Activated T-helper 1 cell treated with anti-CD3 and anti-CD28 coated beads, Interleukin-2, amount 50 U/mL, for 16 hours (primary cell): ENCODE measurements around the gene SCRN2.
A peak's percentile ranks its signal among the peaks of the same experiment; 100 is the strongest.

Experiments
- DNase-seq, 2 donors: peaks; one replicate each; pipeline ENCODE4 v3.0.0-alpha.2; 2020; ENCODE audit warnings: low read depth in 1 of 2, low spot score in 1 of 2

SCRN2 gene

DNA sequence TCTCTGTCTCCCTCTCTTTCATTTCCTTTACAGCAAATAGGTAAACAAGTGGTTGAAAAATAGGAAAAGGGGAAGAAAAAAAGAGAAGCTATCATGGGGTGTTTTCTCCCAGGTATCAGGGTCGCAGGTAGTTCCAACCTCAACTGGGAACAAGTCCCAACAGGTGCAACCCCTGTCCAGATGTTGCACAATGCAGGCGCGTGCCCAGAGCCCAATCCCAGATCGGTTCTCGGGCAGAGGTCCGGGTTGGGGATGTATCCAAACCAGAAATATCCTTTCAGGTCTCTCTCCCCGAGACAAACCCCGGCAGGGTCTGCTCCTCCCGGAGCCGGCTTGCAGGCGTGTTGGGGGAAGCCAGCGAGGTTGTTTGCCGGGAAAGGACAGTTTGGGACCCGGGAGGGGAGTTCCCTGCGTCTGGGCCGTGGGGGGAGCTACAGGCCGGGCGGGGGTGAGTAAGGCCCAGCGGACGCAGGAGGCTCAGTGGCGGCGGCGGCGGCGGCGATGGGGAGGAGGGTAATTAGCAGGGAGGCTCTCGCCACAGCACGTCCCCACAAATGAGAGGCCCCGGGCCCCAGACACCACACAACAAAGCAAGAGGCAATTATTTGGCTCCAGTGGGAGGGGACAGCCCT, 31.1 kb upstream of the SCRN2 start:
- no peak for DNase-seq

DNA sequence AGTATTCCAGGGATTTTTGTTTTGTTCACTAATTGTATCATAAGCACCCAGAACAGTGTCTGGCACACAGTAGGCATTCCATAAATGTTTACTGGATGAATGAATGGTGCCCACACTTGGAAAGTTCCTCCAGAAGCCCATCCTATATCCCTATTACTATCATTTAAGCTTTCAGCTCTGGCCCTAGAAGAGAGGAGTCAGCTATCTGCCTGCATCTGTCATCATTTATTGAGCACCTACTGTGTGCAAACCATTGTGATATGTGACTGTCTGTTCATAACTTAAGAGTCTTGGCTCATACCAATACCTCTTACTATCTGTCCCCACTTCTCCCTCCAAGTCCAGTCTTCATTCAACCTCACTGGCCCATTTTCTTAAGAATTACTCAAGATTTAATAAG, 30.0 kb upstream of the SCRN2 start:
- no peak for DNase-seq

DNA sequence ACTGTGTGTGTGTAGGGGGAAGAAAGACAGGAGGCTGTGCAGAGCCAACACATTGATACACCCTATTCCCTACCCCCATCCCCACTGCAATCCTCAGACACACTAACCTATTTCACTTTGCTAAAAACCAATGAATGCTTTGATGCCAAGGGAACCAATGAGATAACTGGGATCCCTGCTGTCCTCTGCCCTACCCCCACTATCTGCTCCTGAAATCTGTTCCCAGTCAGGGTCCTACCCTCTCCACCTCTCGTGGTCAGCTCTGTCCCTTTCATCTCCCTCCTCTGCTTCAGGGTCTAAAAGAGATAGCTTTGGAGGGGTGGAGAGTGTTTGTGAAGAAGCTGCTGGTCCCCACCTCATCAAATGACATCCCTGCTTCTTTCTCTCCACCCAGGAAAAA, 29.0 kb upstream of the SCRN2 start:
- no peak for DNase-seq

DNA sequence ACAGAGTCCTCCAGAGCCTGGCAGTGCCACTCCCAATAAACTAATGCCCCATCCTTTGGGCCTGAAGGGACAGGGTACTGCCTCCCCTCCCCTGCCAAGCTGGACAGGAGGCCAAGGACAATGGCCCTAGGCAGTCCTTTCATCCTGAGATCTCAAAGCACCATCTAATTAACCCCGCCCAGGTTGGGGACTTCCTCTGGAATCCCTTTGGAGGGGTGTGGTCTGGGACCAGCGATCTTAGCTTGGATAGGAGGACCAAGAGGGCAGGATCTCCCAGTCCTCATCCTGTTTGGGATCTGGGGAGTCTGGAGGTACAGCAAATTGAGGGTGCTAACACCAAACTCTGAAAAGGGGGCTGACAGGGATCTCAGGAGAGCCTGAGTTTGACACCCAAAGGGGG, 28.0 kb upstream of the SCRN2 start:
- DNase-seq, result no peak

DNA sequence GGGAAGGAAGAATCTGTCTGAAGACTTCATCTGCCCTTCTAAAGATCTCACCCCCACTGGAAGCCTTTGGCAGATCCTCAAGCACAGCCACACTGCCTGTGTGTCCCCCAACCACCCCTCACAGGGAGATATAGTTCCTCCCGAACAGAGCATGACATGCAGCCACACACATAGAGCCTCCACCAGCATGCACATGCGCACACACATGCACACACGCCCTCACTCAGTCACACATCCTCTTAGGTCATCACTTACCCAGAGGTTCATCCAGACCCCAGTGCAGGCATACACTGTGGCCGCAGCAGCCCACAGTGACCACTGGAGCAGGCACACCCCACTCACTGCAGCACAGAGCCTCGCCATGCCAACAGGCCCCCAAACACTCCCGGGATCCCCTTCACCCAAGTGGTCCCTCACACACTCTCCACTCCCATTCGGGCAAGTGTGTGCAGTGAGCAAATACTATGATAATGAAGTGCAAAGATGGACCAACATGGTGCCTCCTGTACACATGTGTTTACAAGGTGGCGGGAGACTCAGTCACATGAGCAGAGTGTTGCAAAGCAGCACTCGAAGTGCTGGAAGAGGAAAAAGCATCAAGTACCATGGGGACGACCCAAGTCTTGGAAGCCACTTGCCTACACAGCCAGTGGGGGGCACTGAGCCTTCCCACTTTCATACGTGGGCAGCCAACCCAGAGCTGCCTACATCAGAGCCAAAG, 26.9 kb upstream of the SCRN2 start:
- no peak for DNase-seq

DNA sequence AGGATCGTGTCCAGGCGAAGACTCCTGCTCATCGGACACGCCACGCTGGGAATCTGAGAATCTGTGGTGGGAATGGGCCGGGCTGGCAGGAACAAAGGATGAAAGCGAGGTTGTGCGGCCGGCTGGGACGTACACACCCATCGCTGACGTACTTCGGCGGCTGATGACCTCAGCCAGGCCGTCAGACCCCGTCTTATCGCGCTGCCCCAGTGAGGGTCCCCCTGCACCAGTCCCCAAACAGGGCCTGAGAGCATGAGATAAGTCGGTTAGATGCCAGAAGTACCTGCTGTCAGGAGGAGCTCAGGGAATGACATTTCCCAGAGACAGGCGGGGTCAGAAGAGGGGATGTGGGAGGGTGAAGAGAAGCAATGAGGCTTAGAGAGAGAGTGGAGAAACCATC, 25.9 kb upstream of the SCRN2 start:
- DNase-seq, result no peak

DNA sequence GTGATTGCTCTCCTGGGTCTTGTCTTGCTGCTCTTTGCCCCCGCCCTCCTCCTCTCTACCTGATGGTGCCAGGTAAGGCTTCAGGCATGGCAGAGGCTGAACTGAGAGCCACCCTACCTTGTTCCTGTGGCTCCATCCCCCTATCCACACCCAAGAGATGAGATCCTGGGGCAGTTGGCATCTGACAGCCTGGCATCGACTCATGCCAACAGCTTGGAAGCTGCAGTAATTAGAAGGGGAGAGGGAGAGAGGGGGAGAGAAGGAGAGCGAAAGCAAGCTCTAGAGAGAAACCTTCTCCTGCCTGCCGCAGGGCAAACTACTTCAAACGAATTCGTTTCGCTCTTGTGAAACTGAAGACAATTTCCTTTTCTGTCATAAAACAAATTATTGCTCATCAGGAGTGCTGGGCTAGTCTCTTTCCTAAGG, 23.7 kb upstream of the SCRN2 start:
- DNase-seq, result no peak

DNA sequence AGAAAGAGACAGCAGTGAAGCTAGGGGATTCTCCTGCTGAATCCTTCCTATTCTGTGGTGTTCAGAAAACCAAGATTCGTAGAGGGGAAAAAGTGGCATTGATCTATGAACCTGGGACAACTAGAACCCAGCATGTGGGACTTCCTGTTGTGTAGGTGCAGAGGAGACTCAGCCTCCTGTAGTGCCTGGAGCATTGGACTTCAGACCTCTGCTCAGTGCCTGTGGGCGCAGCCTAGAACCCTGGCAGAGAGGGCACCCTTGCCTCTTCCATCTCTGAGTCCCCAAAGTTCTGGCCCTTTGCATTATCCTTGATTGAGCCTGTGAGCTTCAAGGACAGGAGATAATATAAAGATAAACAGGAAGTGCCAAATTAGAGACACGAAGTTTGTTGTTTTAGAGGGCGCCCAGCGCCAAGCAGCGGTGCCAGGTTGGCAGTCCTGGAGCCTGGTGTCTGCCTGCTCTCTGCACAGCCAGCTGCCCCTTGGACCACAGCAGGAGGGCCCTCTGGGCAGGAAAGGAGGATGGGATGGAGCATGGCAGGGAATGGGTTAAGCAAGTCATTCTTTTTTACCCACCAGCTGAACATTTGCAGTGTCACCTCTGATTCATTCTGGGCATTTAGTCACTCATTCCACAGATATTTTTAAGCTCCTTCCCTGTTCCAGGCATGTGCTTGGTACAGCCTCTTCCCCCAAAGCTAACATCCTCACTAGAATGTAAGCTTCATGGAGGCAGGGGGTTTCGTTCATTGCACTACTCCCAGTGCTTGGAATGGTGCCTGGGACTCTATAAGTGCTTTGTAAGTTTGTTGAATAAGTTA, 21.8 kb upstream of the SCRN2 start:
- DNase-seq, result no peak

DNA sequence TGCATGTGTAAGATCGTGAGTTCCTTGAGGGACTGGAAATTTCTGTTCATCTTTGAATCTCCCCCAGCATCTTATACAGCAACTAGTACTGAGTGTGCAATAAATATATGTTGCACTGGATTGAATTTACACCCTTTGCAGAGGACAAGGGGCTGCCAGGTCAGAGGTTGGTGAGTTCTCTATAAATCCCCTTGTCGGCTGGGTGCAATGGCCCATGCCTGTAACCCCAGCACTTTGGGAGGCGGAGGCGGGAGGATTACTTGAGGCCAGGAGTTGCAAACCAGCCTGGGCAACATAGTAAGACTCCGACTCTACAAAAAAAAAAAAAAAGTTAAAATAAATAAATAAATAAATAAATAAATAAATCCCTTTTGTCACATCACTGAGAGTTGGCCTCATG, 19.3 kb upstream of the SCRN2 start:
- DNase-seq, result no peak

DNA sequence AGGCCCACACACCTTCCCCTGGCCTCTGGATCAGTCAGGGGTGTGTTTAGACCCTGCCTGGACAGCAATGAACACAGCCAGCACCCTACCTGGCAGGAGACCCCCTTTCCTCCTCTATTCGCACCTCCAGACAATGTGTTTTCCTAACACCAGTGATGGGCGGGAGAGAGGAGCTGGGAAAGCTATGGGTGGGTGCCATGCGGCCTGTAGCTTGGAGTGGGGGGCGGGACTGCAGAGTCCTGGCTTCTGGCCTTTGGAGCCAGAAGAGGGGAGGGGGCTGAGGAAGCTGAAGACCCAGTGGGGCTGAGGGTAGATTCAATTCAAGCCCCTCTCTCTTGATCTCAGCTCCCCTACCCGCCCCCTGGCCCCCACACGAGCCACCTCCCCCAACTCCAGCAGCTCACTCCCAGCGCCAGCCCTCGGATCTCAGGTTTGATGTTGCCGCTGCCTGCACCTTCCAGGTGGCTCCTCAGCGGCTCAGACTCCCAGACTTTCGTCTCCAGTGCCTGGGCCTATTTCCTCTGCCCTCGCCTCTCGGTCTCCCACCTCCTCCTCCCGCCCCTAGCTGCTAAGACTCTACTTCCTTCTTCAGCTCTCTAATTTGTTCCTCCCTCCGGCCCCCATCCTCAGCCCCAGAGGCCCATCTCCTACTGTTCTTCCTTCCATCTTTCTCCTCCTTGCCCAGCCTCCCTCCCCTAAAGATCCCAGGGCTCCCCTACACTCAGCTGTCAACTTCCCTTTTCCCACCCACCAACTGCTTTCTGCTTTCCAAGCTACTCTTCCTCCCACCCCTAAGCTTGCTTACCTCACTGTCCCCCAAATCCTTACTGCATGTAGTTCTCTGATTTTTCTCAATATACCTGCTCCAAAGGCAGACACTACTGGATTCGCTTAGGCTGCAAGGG, 16.7 kb upstream of the SCRN2 start:
- DNase-seq, result no peak

DNA sequence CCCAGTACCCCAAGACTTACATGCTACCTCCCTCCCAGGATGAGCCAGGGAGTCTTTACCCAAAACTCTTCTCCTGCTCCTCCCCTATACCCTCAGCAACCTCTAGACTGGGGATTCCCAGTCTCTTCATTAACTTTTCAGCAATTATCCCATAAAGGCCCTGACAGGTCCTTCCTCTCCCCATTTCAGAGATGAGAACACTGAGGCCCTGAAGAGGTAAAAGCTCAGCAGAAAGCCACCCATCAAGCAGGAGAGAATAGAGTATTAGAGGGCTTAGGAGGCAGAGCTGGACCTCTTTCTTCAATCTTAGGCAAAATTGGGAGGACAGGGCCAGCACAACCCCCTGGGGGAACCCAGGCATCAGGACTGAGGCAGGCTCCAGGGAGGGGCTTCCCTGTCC, 15.8 kb upstream of the SCRN2 start:
- DNase-seq, result no peak

DNA sequence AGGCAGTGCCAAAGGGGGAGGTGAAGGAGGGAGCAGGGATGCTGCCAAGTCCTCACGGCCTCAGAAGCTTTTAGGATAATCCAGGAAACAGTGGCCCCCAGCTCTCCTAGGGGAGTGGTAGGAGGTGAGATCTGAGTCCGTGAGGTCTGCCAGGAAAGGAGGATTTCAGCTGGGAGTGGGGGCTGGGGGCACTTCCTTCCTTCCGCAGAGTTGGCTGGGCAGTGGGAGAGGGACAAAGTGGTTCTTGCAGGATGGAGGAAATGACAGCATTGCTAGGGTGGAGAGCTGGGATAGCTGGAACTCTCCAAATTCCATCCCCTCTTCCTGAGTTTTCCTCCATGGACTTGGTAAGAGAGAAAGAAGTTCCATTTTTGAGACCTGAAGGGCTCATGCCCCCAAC, 14.7 kb upstream of the SCRN2 start:
- DNase-seq, result no peak

DNA sequence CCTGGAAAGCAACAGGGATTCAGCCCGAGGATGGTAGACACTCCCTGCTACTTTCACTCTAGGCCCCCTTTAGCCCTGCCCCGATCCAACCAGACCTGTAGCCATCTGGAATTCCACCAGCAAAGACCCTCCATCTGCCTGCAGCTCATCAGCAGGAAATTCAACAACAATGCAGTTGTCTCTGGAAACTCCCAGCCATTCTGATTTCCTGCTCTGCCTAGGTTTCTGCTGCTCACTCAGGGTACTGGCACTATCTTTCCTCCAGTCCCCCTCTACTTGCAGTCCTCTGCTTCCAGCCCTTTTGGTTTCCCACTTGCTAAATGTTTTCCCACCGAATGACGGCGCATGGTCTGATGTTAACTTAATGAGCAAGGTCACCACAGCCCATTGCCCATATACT, 12.5 kb upstream of the SCRN2 start:
- no peak for DNase-seq

DNA sequence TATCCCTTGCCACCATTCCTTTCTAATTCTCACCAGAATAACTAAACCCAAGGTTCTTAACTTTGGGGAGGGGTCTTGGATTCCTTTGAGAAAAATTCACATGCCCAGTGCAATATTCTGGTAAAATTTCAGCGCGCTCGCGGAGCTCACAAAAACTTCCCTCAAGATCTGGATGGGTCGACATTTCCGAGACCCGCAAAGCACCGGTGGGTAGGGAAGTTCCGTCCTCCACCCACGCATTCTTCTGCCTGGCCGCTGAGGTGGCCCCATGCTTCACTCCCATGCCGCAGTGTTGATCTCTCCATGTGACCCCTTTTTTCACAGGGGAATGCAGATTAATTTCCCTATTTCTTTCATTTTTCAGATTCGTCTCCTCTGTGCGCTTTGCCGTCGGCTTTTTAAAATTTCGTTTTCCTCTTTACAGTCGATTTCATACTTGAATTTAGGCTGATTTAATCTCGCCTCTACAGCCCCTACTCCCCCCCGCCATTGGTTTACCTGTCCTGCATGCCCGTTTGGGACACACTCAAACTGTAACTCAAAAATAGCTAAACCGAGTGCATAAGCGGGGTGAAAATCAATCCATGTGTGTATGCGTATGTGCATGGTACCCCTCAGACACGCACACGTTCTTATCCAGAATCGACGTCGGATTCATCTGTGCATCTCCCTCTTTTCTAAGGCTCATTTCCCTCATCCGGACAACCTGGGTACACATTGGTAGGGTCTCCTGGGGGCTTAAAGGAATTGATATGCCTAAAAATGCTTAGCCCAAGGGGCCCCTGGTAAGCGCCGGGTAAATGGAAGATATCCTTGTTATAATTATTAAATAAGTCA, 11.3 kb upstream of the SCRN2 start:
- DNase-seq, result no peak

DNA sequence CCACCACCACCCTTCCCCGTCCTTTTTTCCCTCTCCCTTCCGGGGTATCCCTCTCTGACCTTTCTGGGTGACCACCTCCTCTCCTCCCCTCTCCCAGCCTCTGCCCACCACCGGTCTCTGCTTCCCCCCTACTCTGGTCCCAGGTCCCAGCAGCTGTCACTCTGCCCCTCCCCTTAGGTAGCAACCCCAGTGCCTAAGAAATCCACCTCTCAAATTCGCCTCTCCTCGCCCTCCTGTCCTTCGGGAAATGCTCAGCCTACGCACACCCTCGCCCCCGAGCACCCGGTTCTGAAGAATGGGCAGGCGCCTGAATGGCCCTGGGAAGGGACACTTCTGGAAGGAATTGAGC, 10.7 kb upstream of the SCRN2 start:
- DNase-seq, result no peak

DNA sequence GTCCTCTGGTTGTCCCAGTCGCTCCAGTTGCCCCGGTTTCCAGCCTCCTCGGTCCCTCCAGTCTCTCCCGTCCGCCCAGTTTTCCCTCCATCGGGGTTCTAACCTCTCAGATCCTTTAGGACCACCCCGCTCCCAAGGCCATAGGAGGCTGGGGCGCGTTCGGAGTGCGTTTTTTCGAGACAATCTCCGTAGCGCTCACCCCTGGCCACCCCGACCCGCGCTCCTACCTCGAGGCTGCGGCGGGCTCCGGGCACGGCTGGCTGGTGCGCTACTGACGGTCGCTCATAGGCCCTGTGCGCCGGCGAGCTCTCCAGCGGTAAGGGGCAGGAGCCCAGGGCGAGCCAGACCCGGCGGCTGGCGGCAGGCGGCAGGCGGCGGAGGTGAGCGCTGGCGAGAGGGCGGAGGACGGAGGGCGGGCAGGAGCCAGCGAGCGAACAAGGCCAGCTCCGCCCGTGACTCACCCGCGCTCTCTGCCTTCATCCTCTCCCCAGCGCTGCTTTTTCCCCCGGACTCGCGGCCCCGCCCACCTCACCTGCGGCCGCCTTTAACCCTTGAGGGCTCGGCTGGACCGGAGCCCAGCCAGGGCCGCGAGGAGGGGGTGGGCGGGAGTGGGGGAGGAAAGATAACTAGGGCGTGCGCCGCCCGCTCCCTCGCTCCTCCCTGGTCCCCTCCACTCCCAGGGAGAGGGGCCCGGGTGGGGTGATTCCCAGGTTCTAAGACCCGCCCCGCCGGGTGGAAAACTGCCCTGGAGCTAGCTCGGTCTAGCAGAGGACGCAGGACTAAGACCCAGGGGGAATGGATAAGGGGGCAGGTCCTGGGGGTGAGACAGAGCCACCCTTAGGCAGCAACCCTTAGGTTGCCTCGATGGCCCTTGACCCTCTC, 9.9 kb upstream of the SCRN2 start, which contains the start of gene SP6:
Gene SP6, minus strand, starts transcription at position 472 of the 882 bp plus-strand sequence. CDS start 2,734 bp downstream, outside the sequence.
- peak; percentile 35 to 48 for DNase-seq

DNA sequence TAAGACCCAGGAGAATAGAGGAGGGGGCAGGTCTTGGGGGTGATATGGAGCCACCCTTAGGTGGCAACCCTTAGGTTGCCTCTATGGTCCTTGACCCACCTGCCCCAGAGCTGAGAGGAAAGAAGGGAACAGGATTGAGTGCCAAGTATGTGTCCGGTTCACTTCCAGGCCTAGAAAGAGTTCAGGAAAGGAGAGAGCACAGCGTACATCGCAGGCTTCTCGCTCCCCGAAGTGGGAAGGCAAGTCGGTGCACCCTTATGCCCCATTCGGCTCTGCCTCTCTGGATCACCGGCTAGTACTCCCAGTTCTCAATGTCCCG, 9.3 kb upstream of the SCRN2 start:
- no peak for DNase-seq

DNA sequence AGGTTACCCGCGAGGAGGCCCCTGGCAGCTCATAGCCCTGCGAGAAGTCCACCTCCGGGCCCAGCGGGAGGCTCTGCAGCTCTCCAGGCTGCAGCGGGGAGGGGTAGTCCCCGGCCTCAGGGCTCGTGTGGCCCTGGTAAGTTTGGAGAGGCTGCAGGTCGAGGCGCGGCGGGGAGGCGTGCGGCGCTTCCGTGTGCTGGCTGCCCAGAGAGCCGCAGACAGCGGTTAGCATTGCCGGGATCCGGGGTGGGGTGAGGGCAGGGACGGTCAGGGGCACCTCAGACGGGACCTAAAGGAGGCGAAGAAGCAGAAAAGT, 7.1 kb upstream of the SCRN2 start:
- DNase-seq, result no peak

DNA sequence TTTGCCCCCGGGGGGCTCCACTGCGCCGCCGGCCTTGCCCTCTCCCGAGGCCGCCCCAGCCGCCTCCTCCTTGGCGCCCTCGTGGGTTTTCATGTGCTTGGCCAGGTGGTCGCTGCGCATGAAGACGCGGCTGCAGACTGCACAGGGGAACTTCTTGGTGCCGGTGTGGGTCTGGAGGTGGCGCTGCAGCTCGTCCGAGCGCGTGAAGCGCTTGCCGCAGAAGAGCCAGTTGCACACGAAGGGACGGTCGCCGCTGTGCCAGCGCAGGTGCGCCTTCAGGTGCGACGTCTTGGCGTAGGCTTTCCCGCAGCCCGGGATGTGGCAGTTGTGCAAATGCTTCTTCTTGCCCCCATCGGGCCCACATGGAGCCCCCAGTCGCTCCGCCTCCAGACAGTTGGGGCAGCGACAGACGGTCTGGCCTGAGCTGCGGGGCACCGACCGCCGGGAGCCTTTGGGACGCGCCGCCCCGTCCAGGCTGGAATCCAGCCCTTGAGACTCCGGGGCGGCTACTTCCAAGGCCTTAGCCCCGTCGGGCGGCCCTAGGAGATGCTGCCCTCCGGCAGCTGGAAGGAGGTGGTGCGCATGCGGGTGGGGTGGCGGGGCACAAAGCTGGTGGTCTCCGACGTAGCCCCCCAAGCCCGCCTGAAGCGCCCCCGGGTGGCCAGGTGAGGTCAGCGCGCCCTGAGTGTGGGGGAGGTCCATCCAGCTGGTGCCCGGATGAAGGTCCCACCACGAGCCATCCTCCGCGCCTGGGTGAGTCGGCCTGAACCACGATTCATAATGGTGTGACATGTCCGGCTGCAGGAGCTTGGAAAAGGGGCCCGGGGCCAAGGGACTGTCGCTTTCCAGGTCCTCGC, 6.5 kb upstream of the SCRN2 start:
- no peak for DNase-seq
